ENCODE data around the gene S100B.

GRCh38 chr21:46560568-46561444 lies 44.1 kb downstream of the S100B start:
- TF ChIP-seq, protein P1, sequence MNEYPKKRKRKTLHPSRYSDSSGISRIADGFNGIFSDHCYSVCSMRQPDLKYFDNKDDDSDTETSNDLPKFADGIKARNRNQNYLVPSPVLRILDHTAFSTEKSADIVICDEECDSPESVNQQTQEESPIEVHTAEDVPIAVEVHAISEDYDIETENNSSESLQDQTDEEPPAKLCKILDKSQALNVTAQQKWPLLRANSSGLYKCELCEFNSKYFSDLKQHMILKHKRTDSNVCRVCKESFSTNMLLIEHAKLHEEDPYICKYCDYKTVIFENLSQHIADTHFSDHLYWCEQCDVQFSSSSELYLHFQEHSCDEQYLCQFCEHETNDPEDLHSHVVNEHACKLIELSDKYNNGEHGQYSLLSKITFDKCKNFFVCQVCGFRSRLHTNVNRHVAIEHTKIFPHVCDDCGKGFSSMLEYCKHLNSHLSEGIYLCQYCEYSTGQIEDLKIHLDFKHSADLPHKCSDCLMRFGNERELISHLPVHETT (CRISPR knock-in tag; conservative IDR thresholded peaks at IDR 0.05): no peak
- no peak for TF ChIP-seq ZNF776 (CRISPR knock-in tag; IDR thresholded peaks at IDR 0.05)

Measured in HepG2 (cell line).